Activated CD4-positive, alpha-beta T cell treated with anti-CD3 and anti-CD28 coated beads for 4 hours (primary cell): ENCODE data around the gene PUM1.
A peak's percentile ranks its signal among the peaks of the same experiment; 100 is the strongest.
"Not testable (repeated sequence)": the region's sequence is repeated elsewhere in the genome, so short reads cannot be mapped to it uniquely, and the experiment has no call there.

ENCODE experiments used
- DNase-seq, 2 donors: peaks; one replicate each; pipeline ENCODE4 v3.0.0-alpha.2; 2020

Gene PUM1

DNA sequence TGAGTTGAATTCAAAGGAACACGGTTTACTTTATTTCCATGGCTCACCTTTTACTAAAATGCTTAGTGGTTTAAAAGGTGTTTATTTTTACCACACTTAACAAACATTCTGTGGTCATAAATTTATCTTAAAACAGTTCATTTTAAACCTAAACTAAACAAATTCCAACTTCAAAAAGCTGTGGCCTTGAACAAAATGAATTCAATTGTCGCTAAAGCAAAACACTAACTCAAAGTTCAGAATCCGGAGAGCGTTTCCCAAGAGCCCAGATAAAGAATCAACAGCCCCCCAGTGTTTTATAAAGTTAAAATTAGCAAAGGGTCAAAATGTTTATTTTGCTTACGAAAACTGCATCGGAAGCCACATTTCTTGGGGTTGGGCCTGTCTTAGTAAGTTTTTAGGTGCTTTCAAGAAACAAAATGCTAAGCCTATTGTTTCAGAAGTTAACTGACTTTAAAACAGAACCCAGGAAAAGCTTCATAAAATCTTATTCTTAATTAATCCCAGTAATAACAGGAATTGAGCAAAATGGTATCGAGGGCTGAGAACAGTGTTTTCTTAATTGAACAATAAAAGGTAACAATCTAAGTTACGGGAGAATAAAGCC, 1.3 kb downstream of the PUM1 start:
- DNase-seq, result no peak

DNA sequence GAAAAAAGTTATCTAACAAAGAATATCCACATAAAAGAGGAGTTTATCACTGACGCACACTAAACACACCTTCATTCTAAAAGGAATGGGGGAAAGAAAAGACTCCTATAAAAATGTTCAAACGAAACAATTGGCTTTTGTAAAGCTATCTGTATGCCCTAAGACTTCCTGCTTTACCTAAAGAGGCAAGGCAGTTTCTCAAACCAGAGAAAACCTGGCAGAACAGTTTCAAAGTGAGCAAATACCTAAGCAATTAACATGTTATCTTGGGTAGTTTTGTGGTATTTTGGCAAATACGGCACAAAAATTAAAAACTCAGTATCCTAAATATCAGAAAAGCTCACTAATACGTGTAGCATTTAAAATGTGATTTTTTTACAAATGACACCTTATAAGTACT, 1.9 kb downstream of the PUM1 start:
- DNase-seq, result no peak

GRCh38 chr1:31062867-31063380, 2.6 kb downstream of the PUM1 start:
- DNase-seq, result no peak

DNA sequence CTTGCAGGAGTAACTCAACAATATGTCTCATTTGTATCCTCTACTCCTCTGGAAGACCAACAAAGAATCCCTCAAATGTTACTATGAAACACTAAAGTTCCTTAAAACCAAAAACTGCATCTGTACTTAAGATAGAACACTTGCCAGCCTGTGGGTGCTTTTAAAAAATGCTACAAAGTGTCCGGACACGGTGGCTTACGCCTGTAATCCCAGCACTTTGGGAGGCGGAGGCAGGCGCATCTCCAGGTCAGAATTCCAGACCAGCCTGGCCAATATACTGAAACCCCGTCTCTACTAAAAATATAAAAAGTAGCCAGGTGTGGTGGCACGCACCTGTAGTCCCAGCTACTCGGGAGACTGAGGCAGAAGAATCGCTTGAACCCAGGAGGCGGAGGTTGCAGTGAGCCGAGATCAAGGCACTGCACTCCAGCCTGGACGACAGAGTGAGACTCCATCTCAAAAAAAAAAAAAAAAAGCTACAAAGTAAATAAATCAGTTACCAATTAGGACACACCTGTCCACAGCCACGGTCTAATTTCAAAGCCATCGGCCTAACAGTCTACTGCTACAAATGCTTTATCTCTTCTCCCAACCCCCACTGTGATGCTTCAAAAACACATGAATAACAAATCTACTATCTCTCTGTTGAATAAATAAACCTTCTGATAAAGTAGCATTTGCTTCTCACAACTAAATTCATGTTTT, 3.2 kb downstream of the PUM1 start:
- not testable (repeated sequence) for DNase-seq

DNA sequence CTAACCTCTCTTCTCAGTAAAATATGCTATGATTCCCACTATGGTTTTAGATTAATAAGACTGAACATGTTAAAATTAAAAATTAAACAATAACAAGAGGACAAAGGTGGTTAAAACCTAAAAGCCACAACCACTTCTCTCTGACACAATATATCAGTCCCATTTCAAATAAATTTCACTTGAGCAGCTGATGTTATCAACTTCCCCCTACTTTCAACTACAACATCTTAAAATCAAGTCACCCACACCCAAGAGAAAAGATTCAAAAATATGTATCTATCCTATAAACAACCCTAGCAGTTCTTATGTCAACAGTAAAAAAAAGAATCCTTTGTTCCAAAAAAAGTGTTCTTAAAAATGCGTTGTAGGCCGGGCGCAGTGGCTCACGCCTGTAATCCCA, 7.5 kb downstream of the PUM1 start:
- DNase-seq, result no peak

DNA sequence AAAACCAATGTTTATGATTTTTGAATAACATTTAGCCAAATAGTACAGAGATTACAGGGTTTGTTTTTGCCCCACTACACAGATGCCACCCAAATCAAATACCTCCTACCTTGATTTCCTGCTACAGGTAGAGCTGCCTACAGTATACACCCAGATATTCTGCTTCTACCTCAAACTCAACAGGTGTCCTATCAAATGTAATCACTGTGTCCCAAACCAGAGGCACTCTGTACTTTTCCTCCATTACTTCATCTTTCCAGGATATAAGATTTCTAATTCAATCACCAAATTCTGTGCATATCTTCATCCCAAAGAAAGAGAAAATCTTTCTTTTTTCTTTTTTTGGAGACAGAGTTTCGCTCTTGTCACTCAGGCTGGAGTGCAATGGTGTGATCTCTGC, 9.6 kb downstream of the PUM1 start:
- no peak for DNase-seq

- DNase-seq, result no peak
Observed at GRCh38 chr1:31055501-31055900, 10.0 kb downstream of the PUM1 start.

GRCh38 chr1:31054958-31055481, 10.5 kb downstream of the PUM1 start:
- no peak for DNase-seq

DNA sequence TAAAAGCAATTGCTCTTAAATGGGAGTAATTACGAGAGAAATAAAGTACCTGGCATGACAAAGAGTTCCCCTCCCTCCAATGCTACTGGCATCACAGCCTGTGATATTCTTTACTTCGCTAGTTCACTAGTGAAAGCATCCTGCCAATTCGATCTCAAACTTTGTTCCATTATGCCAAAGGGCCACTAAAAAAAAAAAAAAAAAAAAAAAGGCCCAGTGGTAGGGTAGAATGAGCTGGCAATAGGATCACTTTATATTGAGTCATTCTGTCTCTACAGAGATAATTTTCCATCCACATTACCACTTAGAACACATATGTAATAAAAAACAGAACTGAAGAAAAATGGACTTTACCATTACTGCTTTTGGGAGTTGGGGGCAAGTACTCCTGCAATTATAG, 11.2 kb downstream of the PUM1 start:
- DNase-seq, result peak in 1 of 2 donors; percentile 9

GRCh38 chr1:31052613-31053012, 12.9 kb downstream of the PUM1 start:
- DNase-seq, result not testable (repeated sequence)

GRCh38 chr1:31051611-31052010, 13.9 kb downstream of the PUM1 start:
- DNase-seq, result no peak

DNA sequence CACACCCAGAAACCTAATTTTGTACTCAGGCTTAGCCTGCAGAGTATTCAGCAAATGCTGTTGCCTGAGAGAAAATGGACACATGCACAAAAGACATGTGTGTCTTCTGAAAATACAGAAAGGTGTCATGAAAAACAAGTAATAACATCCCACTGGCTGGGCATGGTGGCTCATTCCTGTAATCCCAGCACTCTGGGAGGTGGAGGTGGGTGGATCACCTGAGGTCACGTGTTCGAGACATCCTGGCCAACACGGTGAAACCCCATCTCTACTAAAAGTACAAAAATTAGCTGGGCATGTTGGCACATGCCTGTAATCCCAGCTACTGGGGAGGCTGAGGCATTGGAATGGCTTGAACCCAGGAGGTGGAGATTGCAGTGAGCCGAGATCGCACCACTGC, 18.0 kb downstream of the PUM1 start:
- DNase-seq, result not testable (repeated sequence)

GRCh38 chr1:31043631-31044030, 21.9 kb downstream of the PUM1 start:
- no peak for DNase-seq

DNA sequence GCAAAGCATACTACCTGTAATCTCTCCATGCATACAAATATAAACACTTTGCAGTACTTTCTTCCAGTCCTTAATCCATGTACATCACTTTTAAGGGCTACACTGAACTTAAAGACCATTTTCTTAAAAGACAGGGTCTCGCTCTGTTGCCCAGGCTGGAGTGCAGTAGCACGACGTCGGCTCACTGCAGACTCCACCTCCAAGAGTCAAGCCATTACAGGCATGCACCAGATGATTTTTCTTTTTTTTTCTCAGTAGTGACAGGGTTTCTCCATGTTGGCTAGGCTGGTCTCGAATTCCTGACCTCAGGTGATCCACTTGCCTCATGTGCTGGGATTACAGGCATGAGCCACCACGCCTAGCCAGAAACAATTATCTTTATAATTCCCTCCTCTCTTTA, 22.9 kb downstream of the PUM1 start:
- DNase-seq, result no peak

GRCh38 chr1:31041529-31041928, 24.0 kb downstream of the PUM1 start:
- DNase-seq, result no peak

DNA sequence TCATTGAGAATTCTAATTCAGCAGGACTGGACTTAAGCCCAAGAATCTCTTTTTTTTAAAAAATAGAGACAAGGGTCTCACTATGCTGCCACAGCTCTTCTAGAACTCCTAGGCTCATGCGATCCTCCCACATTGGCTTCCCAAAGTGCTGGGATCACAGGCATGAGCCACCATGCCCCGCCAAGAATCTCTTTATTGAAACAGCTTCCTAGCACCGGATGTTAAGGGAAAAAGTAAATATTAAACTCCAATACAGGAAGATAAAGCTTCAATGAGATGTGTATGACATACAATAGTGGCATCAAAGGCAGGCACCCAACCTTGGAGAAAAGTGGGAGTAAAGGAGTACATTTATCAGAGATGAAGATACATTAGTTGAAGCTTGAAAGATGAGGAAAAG, 25.5 kb downstream of the PUM1 start:
- no peak for DNase-seq

GRCh38 chr1:31038935-31039334, 26.6 kb downstream of the PUM1 start:
- DNase-seq, result not testable (repeated sequence)

- no peak for DNase-seq
Observed at GRCh38 chr1:31038360-31038759, 27.2 kb downstream of the PUM1 start.

- no peak for DNase-seq
Observed at GRCh38 chr1:31036749-31037500, 28.6 kb downstream of the PUM1 start.

DNA sequence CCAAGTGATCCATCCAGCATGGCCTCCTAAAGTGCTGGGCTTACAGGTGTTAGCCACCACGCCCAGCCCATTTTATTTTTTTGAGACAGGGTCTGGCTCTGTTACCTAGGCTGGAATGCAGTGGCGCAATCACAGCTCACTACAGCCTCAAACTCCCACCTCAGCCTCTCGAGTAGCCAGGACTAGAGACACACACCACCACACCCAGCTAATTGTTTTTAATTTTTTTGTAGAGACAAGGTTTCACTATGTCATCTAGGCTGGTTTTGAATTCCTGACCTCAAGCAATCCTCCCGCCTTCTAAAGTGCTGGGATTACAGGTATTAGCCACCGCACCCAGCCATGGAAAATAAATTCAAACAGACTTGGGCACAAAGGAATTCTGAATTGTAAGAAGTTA, 31.9 kb downstream of the PUM1 start:
- no peak for DNase-seq

DNA sequence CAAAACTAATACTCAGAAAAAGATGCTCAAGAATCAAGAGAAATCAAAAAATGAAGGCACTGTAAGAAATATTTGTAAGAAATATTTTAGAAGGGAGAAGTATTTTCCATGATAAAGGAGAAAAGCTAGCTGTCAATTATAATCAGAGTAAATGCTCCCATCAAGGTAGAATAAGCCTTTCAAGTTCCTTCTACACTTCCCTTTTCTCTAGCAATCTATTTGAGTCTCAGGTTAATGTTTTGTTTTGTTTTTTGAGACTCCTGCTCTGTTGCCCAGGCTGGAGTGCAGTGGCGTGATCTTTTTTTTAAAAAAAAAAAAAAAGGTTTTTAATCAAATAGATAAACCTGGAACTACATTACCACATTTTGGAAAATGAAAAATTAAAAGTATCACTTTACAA, 33.3 kb downstream of the PUM1 start:
- DNase-seq, result no peak

DNA sequence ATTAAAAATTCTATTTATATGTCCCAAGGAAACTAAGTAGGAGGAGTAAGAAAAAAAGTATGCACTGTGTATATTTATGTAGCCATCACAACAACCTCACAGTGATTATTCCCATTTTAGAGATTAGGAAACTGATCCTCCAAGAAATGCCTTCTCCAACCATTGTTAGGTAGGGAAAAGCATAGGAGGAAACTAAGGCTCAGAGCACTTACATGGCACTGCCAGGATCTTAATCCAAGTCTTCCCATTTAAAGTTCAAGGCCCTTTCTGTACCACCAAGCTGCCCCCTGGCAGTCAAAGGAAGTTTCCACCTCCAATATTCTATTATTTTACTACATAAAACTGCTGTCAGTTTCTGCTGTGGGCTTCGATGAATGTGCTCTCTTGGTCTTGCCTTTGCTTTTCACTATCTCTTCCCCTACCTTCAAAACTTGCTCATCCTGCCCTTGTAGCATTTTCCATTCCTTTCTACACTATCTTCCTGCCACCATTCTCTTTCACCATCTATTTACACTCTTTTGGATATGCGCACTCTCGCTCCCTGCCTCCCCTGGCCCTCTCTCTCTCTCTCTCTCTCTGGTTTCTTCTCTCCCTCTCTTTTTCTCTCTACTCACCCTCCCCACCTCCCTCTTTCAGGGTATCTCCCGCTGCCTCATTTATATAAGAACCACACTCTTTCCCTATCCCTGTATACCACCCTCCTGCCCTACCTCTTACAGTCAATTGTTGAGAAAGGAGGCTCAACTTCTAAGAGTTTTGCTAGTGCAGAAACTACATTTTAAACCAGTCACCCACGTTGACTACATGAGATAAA, 34.0 kb downstream of the PUM1 start:
- DNase-seq, result no peak

DNA sequence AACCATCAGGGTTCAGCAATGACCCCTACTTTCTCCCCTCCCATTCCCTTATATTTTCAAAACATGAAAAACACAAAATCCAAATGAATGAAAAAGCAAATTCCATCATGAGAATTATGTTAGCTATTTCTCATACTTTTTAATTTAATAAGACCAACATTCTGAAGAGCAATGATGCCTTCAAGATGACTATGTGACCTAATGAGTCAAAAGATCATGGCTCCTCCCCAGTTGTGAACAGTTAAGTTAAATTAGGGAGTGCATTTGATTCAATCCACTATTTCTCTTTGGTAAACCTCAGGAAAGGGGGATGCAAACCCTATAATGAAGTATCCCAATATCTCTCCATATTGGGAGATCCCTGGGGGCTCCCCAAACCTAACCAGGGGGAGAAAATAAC, 36.5 kb downstream of the PUM1 start:
- no peak for DNase-seq
